Kidney (tissue), 14 donors: ENCODE measurements around the gene POLDIP3. TPM values are rescaled to one million over a fixed set of nuclear protein-coding genes. Genes with fewer than 3 reads are reported as not detected.

Experiments used
- DNase-seq, 5 donors: peaks; one replicate each; pipeline ENCODE4 v3.0.0-alpha.2; 2013 to 2020
- FAIRE-seq: peaks from 2 replicates; lab custom pipeline; 2012; peaks lifted over from hg19 to GRCh38; lab: Jason Lieb, UNC
- H3K27ac ChIP-seq, 2 donors: one replicate each; pipeline ENCODE4 v1.7.0; 2013; ENCODE audit warnings: low read depth in 2 of 2, low read length in 2 of 2, inconsistent platforms in 1 of 2
- H3K27me3 ChIP-seq: one replicate; pipeline ENCODE4 v1.7.1; 2013; ENCODE audit warnings: low read length, inconsistent platforms; ENCODE audit not compliant: control insufficient read depth, insufficient read depth
- H3K36me3 ChIP-seq, 3 donors: one replicate each; pipeline versions ENCODE4 v1.7.0 to v1.7.1; 2013; ENCODE audit warnings: low read length in 3 of 3, control low read depth in 1 of 3, inconsistent platforms in 1 of 3; ENCODE audit not compliant: insufficient read depth in 3 of 3, control insufficient read depth in 2 of 3
- H3K4me1 ChIP-seq, 3 donors: one replicate each; pipeline versions ENCODE4 v1.7.0 to v1.7.1; 2013; ENCODE audit warnings: low read length in 3 of 3, inconsistent platforms in 1 of 3, low read depth in 1 of 3; ENCODE audit not compliant: control insufficient read depth in 2 of 3, insufficient read depth in 2 of 3
- H3K4me3 ChIP-seq, 3 donors: one replicate each; pipeline versions ENCODE4 v1.7.0 to v1.8.1; 2013; ENCODE audit warnings: low read length in 3 of 3, control low read depth in 1 of 3, inconsistent platforms in 1 of 3
- H3K9ac ChIP-seq, 3 donors: one replicate each; pipeline versions ENCODE4 v1.7.0 to v1.7.1; 2013; ENCODE audit warnings: low read length in 3 of 3, control low read depth in 1 of 3, inconsistent platforms in 1 of 3
- H3K9me3 ChIP-seq, 3 donors: one replicate each; pipeline versions ENCODE4 v1.7.0 to v1.7.1; 2013; ENCODE audit warnings: low read length in 3 of 3, control low read depth in 1 of 3, inconsistent platforms in 1 of 3; ENCODE audit not compliant: control insufficient read depth in 2 of 3, insufficient read depth in 1 of 3
- intact Hi-C: fragments of 100-400 bp; cut with DNase I; formaldehyde crosslinking; loops from one replicate; pipeline ENCODE4 v1.11.1; 2022
- polyA plus RNA-seq: library from polyadenylated mRNA; stranded (reverse); fragments of 350-450 nt; fragmentation: Illumina TruSeq; extraction: RNeasy Lipid Tissue Mini Kit (QIAGEN cat#74804); gene quantifications from one replicate; pipeline ENCODE4 v1.2.3, GENCODE V29; 2014; ENCODE audit warnings: low read depth, low replicate concordance; ENCODE audit not compliant: insufficient read depth
- total RNA-seq: library from RNA; stranded (reverse); fragmentation: NEBNext Ultra II Directional; extraction: Animal tissue kit (Norgen Biotek cat#: 25700); gene quantifications from one replicate; pipeline ENCODE4 v1.2.1, GENCODE V29; 2021
- TF ChIP-seq, protein P1 (sequence below): IDR thresholded peaks from 3 replicates; pipeline ENCODE4 v1.5.1; 2012; ENCODE audit warnings: mild to moderate bottlenecking, moderate library complexity, borderline replicate concordance; ENCODE audit not compliant: insufficient read depth; ENCODE audit errors: extremely low read depth
- donor health status: control.
- donor health status: control.
- donor health status: control.
- donor health status: control.
- donor health status: control.
- donor health status: DM: yes; HTN: yes; CAD: no.
- donor health status: Normal renal cell carcinoma (clear cell type).

POLDIP3 gene
- total and polyA plus RNA-seq, 2 donors from 2014 or later = 44.1 to 67.9 TPM

- no peaks in the 10 kb centered on the region for H3K27me3 ChIP-seq
- FAIRE-seq = no peak
- intact Hi-C loops = no loop called here
- H3K9me3 ChIP-seq = no peaks in the 10 kb centered on the region
- peak overlapping the region in 1 of 3 donors; percentile 34 for H3K9ac ChIP-seq
- no peak for DNase-seq
- no peak overlapping the region for H3K4me3 ChIP-seq
- H3K4me1 ChIP-seq = peaks cover 0 to 9% (median 5%) of the 10 kb centered on the region in 3 donors
- H3K36me3 ChIP-seq = no peaks in the 10 kb centered on the region
- TF ChIP-seq, protein P1, sequence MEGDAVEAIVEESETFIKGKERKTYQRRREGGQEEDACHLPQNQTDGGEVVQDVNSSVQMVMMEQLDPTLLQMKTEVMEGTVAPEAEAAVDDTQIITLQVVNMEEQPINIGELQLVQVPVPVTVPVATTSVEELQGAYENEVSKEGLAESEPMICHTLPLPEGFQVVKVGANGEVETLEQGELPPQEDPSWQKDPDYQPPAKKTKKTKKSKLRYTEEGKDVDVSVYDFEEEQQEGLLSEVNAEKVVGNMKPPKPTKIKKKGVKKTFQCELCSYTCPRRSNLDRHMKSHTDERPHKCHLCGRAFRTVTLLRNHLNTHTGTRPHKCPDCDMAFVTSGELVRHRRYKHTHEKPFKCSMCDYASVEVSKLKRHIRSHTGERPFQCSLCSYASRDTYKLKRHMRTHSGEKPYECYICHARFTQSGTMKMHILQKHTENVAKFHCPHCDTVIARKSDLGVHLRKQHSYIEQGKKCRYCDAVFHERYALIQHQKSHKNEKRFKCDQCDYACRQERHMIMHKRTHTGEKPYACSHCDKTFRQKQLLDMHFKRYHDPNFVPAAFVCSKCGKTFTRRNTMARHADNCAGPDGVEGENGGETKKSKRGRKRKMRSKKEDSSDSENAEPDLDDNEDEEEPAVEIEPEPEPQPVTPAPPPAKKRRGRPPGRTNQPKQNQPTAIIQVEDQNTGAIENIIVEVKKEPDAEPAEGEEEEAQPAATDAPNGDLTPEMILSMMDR = no peak
- H3K27ac ChIP-seq = no peak overlapping the region
Measured at GRCh38 chr22:42561856-42562255, 52.8 kb downstream of the POLDIP3 start.

DNA sequence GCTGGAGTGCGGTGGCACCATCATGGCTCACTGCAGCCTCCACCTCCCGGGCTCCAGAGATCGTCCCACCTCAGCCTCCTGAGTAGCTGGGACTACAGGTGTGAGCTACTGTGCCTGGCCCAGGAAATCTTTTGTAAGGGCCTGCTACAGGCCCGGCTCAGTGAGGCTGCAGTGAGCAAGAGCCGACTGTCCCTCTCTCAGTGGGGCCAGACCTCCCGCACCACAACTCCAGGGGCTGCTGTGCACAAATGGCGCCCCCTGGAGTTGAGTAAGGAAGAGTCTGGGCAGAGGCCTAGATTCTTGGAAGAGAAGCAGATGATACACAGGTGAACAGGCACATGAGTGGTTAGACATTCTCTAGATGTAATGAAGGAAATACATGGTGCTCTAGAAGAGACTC lies 53.9 kb downstream of the POLDIP3 start:
- Histone ChIP-seq H3K4me3 (no peak overlapping the region), H3K27me3 (no peaks in the 10 kb centered on the region), H3K9me3 (no peaks in the 10 kb centered on the region), H3K9ac (no peak overlapping the region), H3K27ac (no peak overlapping the region), H3K4me1 (peaks cover 0 to 9% (median 5%) of the 10 kb centered on the region in 3 donors), H3K36me3 (no peaks in the 10 kb centered on the region)
- DNase-seq = peak in 1 of 5 donors; percentile 49
- FAIRE-seq = no peak
- TF ChIP-seq, protein P1 = peak; percentile 34
- intact Hi-C loops = no loop called here

GRCh38 chr22:42560381-42560780 lies 54.3 kb downstream of the POLDIP3 start:
- H3K36me3 ChIP-seq = no peaks in the 10 kb centered on the region
- no peak overlapping the region for H3K27ac ChIP-seq
- H3K4me1 ChIP-seq = peaks cover 0 to 9% (median 5%) of the 10 kb centered on the region in 3 donors
- intact Hi-C loops = no loop called here
- no peak overlapping the region for H3K9ac ChIP-seq
- H3K4me3 ChIP-seq = no peak overlapping the region
- H3K9me3 ChIP-seq = no peaks in the 10 kb centered on the region
- TF ChIP-seq, protein P1 = no peak
- H3K27me3 ChIP-seq = no peaks in the 10 kb centered on the region
- FAIRE-seq = no peak
- no peak for DNase-seq
